Nephron (organoid): ENCODE results near the gene STYK1.

ENCODE experiments used
- H3K27ac Mint-ChIP-seq, 3 experiments: 2 replicates each; pipeline ENCODE4 v1.8.0; 2020; ENCODE audit warnings: mixed read lengths in 3 of 3, mild to moderate bottlenecking in 2 of 3, moderate library complexity in 1 of 3
- H3K27me3 Mint-ChIP-seq: 2 replicates; pipeline ENCODE4 v1.8.0; 2021; ENCODE audit warnings: low read depth, mild to moderate bottlenecking, moderate library complexity, mixed read lengths
- H3K36me3 Mint-ChIP-seq: 2 replicates; pipeline ENCODE4 v1.8.0; 2020; ENCODE audit warnings: low read depth, mixed read lengths
- H3K4me1 Mint-ChIP-seq: 2 replicates; pipeline ENCODE4 v1.8.0; 2020; ENCODE audit warnings: mixed read lengths
- H3K4me3 Mint-ChIP-seq, 3 experiments: 2 replicates each; pipeline ENCODE4 v1.8.0; 2020; ENCODE audit warnings: mild to moderate bottlenecking in 3 of 3, mixed read lengths in 3 of 3, moderate library complexity in 2 of 3
- H3K9me3 Mint-ChIP-seq: 2 replicates; pipeline ENCODE4 v1.8.0; 2020; ENCODE audit warnings: mixed read lengths
- CTCF ChIP-seq, 3 experiments: fragments of 200-600 bp; sonication (generic); IDR thresholded peaks; one replicate each; pipeline ENCODE4 v1.5.0; 2021; ENCODE audit warnings: antibody characterized with exemption in 3 of 3; ENCODE audit not compliant: unreplicated experiment in 3 of 3

Gene STYK1

DNA sequence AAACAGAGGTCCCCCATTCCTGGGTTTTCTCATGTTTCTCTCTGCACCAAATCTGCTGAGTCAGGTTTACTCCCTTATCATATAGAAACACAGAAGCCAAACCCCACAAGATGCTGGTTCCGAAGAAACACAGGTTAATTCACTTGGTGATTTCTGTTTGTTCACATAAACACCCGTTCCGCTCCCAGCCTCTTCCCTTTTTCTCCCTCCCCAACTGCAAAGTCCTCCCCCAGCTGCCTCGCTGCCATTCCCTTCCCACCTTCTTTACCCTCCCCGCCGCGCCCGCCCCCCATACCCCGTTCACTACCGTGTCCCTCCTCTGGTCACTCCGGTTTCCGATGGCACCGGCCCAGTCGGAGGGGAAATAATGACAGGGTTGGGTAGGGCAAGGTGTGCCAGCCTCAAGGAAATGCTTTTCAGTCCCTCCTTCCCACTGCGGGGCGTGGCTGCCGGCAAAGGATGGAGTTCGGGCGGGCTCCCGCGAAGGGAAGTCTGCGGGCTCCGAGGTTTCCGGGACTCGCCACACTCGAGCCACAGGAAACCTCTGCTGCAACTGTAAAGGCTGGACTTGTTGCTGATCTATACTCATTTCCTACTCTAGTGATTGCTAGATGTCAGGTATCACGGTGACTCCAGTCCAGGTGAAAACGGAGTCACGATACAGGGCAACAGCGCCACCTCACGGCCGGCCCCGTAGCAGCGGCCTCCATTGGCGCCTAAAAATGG lies at the start of gene STYK1:
TSS of gene STYK1 (minus strand) at position 394 of the 726 bp plus-strand sequence. CDS start 39,434 bp downstream, outside the sequence.
- Mint-ChIP-seq H3K4me3 (peak within 1 kb of the TSS; percentile 81 to 84 (median 82)), H3K36me3 (no peaks in the 10 kb centered on the region), H3K27ac (no peak within 1 kb of the TSS), H3K27me3 (peaks cover 30% of the 10 kb centered on the region), H3K9me3 (no peaks in the 10 kb centered on the region), H3K4me1 (no peaks in the 10 kb centered on the region)
- TF ChIP-seq CTCF (IDR thresholded peaks at IDR 0.05; ENCODE audit: unreplicated experiment in 3 of 3): peak; percentile 80 to 92 (median 86)

DNA sequence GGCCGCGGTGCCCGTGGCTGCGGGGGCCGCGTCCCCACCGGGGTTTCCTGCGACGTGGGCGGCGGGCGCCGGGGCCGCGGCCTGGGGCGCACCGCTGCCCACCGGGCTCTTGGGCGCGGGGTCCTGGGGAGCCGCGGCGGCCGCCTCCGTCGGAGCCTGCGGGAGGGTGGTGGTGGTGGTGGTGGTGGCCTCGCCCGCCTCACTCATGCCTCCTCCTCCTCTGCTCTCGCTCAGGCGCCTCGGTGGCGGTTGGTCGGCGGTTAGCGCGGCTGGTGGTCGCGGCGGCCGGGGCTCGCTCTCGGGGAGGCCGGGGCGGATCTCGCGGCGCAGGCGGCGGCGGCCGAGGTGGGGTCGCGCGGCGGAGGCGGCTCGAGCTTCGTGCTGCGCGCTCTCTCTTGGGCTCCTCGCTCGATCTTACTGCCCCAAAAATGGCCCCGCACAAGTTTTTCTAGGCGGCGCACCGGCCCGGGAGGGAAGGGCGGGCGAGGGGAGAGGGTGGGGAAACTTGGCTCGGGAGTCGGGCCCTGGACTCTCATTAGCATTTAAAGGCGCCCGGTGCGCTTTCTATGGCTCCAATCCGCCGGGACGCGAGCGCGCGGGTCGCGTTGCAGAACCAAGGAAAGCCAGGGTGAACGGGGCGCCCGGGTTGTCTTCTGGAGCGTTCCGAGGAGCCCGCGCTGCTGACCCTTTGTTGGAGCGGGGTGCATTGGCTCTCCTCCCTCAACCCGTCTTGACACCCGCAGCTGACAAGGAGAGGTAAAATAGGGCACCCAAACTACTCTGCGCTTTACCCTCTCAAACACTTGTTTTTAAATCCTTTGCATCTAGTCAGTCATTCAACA lies 49.3 kb upstream of the STYK1 start, which contains the start of gene YBX3:
TSS of gene YBX3 (minus strand) at position 419 of the 842 bp plus-strand sequence. CDS start at position 207, 212 bp downstream.
- H3K27ac Mint-ChIP-seq: peak within 1 kb of the TSS; percentile 89 to 97 (median 90)
- peaks cover 44% of the 10 kb centered on the region for H3K4me1 Mint-ChIP-seq
- H3K27me3 Mint-ChIP-seq: no peaks in the 10 kb centered on the region
- peak within 1 kb of the TSS; percentile 88 to 95 (median 95) for H3K4me3 Mint-ChIP-seq
- no peaks in the 10 kb centered on the region for H3K36me3 Mint-ChIP-seq
- H3K9me3 Mint-ChIP-seq: no peaks in the 10 kb centered on the region
- no peak for TF ChIP-seq CTCF (IDR thresholded peaks at IDR 0.05; ENCODE audit: unreplicated experiment in 3 of 3)

- H3K9me3 Mint-ChIP-seq: no peaks in the 10 kb centered on the region
- no peaks in the 10 kb centered on the region for H3K36me3 Mint-ChIP-seq
- H3K27ac Mint-ChIP-seq: peak overlapping the region; percentile 87 to 90 (median 89)
- TF ChIP-seq CTCF (IDR thresholded peaks at IDR 0.05; ENCODE audit: unreplicated experiment in 3 of 3): no peak
- peak overlapping the region; percentile 88 to 95 (median 93) for H3K4me3 Mint-ChIP-seq
- H3K4me1 Mint-ChIP-seq: peaks cover 49% of the 10 kb centered on the region
- no peaks in the 10 kb centered on the region for H3K27me3 Mint-ChIP-seq
Measured at GRCh38 chr12:10722502-10722904, 48.7 kb upstream of the STYK1 start.

DNA sequence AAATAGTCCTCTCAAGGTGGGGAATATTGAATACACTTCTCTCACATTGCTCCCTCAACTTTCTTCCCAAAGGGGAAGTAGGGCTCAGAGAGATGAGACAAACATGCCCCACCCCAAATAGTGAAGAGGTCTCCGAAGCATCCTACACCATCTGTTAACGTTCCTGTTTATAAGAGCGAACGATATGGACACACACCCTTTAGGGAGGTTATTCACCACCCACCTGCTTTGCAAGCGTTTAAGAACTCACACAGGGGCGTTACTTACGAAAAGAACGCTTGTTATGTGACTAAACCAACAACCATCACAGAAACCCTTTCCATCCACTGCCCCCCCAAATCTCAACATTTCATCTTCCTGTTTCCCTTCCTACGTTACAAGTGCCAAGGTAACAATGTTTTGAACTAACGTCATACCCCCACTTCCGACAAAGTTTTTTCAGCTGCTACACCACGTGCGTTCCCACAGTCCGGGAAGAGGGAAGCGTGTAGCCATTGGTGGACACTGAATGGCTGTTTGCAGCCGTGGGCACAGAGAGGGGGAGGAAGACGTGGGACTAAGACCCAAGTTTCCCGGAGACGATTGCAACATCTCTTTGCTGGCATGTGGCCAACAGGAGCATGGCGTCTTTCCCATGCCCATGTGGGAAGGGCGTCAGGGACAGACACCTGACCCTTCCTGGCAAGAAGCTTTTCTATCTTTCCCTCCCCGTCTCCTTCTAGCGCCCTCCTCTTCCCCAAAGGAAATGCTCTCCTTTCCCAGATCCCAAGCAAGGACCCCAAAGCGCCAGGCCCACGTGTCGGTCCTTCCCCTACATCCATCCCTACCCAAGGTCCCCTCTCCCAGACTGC lies 48.0 kb upstream of the STYK1 start:
- H3K4me1 Mint-ChIP-seq: peaks cover 55% of the 10 kb centered on the region
- no peaks in the 10 kb centered on the region for H3K9me3 Mint-ChIP-seq
- no peak for TF ChIP-seq CTCF (IDR thresholded peaks at IDR 0.05; ENCODE audit: unreplicated experiment in 3 of 3)
- no peaks in the 10 kb centered on the region for H3K36me3 Mint-ChIP-seq
- peak overlapping the region; percentile 88 to 95 (median 93) for H3K4me3 Mint-ChIP-seq
- peak overlapping the region; percentile 87 to 90 (median 89) for H3K27ac Mint-ChIP-seq
- H3K27me3 Mint-ChIP-seq: no peaks in the 10 kb centered on the region

- Mint-ChIP-seq H3K9me3 (no peaks in the 10 kb centered on the region), H3K4me3 (peak overlapping the region; percentile 88 to 95 (median 93)), H3K36me3 (peaks cover 5% of the 10 kb centered on the region), H3K27me3 (no peaks in the 10 kb centered on the region), H3K4me1 (peaks cover 63% of the 10 kb centered on the region), H3K27ac (peak overlapping the region; percentile 59 to 87 (median 82))
- no peak for TF ChIP-seq CTCF (IDR thresholded peaks at IDR 0.05; ENCODE audit: unreplicated experiment in 3 of 3)
Measured at GRCh38 chr12:10720974-10721650, 47.3 kb upstream of the STYK1 start.
